ENCODE data around the gene AZU1.

- no peak for TF ChIP-seq POLR2AphosphoS5 (IDR thresholded peaks at IDR 0.05; ENCODE audit: low read depth, low read length)
- TF ChIP-seq POLR2A (IDR thresholded peaks at IDR 0.05; ENCODE audit: low read depth, low read length), result no peak
- no peak for TF ChIP-seq TAF1 (IDR thresholded peaks at IDR 0.05; ENCODE audit: low read depth, low read length)
These were observed 6.3 kb upstream of the AZU1 start for GRCh38 chr19:821231-821824.
